NCI-H82 treated with DMSO at 0.1 percent for 48 hours (cell line): ENCODE data around the gene PDE4A.
A peak's percentile ranks its signal among the peaks of the same experiment; 100 is the strongest.
"Not testable (repeated sequence)": the region's sequence is repeated elsewhere in the genome, so short reads cannot be mapped to it uniquely, and the experiment has no call there.

ENCODE experiments used
- DNase-seq: peaks from one replicate; lab custom pipeline; 2025; ENCODE audit not compliant: unreplicated experiment; lab: John Stamatoyannopoulos, UW

Gene PDE4A

GRCh38 chr19:10403137-10404021, 17.0 kb upstream of the PDE4A start, which contains the start of gene CDC37:
Gene CDC37, minus strand, starts transcription at chr19:10403542. Its CDS starts 63 bp downstream, at chr19:10403479.
- peak; percentile 65 for DNase-seq

GRCh38 chr19:10404888-10405820, 15.2 kb upstream of the PDE4A start:
- DNase-seq: no peak

DNA sequence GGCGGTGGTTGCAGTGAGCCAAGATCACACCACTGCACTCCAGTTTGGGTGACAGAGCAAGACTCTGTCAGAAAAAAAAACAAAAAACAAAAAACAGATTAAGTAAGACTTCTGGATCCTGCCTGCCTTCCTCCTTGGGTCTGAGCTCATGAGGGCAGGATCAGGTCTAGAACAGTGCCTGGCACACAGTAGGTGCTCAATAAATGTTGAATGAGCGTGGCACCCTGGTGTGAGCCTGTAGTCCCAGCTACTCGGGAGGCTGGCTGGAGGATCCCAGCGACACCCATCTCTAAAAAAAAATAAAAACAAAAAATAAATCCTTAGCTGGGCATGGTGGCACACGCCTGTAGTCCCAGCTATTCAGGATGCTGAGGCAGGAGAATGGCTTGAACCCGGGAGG, 14.1 kb upstream of the PDE4A start:
- no peak for DNase-seq

DNA sequence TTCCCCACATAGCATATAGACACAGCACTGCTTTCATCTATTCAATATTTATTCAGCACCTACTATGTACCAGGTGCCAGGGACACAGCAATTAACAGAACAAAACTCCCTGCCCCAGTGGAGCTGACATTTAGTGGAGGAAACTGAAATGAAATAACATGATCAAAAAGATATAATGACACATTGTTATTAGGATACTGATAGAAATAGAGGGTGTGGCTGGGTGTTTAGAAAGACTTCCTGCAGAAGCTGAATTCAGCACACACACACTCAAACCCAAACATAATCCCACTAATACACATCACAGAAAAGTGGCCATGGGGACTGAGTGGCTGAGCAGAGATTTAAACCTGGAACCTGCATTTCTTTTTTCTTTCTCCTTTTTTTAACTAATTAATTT, 13.2 kb upstream of the PDE4A start:
- no peak for DNase-seq

DNA sequence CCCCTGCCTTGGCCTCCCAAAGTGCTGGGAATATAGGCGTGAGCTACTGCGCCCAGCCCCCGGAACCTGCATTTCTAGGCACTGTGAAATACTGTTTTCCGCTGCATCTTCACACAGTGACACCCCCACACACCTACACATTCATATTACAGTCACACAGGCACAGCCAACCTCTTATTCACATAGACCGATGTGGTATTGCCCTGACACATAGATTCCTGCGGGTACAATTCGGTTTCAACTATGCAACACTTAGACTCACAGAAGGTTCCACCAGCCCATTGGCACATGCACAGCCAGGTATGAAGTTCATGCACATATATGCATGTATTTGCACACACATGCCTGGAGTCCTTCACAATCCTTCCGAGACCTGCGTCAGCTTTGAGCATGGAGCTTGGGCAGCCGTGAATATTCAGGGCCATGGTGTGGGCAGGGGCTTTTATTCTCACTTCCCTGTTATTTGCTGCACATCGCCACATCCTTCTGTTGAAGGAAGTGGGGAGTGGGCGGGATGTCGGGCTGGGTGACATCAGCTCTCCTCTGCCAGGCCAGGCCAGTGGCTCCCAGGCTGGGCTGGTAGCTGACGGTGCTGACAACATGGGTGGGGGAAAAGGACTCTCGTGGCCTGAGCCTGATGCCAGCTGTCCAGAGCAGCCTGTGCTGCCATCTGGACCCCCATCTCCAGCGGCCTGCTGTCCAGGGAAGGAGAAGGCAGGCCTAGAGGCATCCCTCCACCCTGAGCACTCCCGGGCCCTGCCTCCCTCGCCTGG, 11.6 kb upstream of the PDE4A start:
- DNase-seq: no peak

DNA sequence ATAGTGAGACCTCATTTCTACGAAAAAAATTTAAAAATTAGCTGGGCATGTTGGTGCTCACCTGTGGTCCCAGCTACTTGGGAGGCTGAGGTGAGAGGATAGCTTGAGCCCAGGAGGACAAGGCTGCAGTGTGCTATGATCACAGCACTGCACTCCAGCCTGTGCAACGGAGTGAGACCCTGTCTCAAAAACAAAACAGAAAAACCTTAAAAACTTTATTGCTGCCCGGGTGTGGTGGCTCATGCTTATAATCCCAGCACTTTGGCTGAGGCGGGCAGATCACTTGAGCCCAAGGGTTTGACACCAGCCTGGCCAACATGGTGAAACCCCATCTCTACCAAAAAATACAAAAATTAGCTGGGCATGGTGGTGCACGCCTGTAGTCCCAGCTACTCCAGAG, 9.1 kb upstream of the PDE4A start:
- DNase-seq: not testable (repeated sequence)

DNA sequence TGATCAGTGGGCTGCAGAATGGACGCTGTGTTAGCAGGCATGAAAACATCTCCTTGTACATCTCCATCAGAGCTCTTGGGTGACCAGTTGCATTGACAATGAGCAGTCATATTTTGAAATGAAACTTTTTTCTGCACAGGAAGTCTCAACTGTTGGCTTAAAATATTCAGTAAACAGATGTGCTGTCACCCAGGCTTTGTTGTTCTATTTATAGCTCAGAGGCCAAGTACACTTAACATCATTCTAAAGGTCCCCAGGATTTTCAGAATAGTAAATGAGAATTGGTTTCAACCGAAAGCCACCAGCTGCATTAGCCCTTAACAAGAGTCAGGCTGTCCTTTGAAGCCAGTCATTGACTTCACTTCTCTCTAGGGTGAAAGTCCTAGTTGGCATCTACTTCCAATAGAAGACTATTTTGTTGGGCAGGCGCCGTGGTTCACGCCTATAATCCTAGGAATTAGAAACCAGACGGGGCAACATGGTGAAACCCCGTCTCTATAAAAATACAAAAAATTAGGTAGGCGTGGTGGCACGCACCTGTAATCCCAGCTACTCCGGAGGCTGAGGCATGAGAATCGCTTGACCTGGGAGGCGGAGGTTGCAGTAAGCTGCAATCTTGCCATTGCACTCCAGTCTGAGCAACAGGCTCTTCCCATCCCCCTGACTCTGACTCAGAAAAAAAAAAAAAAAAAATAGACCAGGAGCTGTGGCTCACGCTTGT, 7.9 kb upstream of the PDE4A start:
- no peak for DNase-seq

- no peak for DNase-seq
Measured at GRCh38 chr19:10416083-10416379, 4.3 kb upstream of the PDE4A start.

- peak; percentile 49 for DNase-seq
Measured at GRCh38 chr19:10416380-10417257, 3.7 kb upstream of the PDE4A start.

DNA sequence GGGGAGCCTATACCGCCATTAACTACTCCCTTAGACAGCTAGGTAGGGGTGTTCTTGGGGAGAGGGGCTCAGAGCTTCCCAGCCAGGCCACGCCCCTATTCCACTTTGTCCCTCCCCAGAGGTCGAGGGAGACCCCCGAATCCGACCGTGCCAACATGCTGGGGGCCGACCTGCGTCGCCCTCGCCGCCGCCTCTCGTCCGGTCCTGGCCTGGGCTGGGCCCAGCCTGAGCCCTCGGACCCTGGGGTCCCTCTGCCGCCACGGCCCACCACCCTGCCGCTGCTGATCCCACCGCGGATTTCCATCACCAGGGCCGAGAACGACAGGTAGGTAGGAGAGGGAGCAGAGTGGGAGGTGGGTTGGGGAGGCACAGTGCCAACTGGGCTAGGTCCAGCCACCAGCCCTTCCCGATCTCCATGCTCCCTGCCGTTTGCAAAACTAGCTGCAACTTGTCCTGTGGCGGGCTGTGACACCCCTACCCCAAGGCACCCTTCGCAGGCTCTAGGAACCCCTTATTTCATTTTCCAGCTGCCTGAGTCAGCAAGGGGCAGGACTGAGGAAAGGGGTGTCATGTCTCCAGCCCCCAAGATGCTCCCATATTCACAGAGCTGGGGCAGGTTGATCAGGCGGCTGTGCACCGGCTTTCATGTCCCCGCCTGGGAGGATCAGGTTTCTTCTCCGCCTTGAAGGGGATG, 2.6 kb upstream of the PDE4A start:
- DNase-seq: peak; percentile 28

GRCh38 chr19:10418235-10418484, 2.2 kb upstream of the PDE4A start:
- DNase-seq: no peak

- DNase-seq: no peak
Measured at GRCh38 chr19:10418485-10419199, 1.7 kb upstream of the PDE4A start.

DNA sequence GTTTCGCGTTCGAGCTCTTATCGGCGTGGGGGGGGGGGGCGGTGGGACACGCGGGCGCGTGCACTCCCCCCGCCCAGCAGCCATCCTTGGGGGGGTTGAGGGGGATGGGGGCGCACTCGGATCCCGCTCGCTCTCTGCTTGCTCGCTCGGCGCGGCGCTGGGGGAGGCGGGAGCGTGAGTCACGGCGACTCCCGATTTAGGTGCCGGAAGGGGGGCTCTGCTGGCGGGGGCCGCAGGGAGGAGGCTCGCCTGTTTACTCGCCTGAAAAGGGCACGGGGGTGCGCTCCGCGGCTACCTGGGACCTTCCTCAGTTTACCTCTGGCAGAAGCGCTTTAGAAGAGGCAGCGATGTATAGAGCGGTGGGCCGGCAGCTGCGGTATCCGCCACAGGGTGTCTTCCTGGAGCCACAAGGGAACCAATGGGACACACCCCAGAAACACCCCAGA, 1.1 kb upstream of the PDE4A start:
- no peak for DNase-seq

GRCh38 chr19:10419646-10420443, 493 bp upstream of the PDE4A start:
- peak; percentile 95 for DNase-seq

- no peak for DNase-seq
Measured at GRCh38 chr19:10421240-10422045, 1.1 kb downstream of the PDE4A start.

DNA sequence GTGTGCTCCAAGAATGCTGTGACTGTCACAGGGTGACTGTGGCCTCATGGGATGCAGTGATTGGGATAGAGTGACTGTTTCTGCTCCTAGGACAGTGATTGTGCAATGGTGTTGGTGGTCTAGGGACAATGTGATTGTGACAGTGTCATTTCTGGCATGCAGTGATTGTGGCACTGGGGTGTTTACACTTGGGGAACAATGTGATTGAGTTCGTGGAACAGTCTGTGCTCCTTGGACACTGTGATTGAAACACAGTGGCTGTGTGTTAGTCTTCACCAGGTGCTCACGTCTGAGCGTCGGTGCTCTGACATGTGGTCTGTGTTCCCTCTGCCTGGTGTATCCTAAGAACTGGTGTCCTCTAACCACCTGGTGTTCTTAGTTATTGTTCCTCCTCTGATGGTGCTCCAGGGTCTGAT, 1.7 kb downstream of the PDE4A start:
- DNase-seq: no peak

DNA sequence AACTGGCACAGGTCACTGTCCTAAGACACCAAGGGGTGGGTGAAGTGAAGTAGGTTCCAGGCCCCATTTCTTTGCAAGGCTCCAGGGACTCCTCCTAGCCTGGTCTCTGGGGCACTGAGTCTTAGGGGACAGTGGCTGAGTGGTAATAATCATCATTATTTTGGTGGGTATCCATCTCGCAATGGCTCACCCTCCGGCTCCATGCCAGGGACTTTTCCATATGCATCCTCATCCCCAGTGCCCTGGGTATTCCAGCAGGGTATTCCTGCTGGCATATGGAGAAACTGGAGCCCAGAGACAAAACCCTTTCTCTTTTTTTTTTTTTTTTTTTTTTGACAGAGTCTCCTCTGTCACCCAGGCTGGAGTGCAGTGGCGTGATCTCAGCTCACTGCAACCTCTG, 2.5 kb downstream of the PDE4A start:
- DNase-seq: no peak
